Osteoblast (primary cell): ENCODE results near the gene CSTPP1. TPM values are rescaled to one million over a fixed set of nuclear protein-coding genes. Genes with fewer than 3 reads are reported as not detected.

Experiments
- DNase-seq: peaks from one replicate; pipeline ENCODE4 v3.0.0; 2011; ENCODE audit warnings: low spot score, mixed read lengths; ENCODE audit not compliant: insufficient read length; ENCODE audit errors: missing footprints
- H2AFZ ChIP-seq: 2 replicates; pipeline ENCODE4 v1.6.0; 2011; ENCODE audit warnings: mild to moderate bottlenecking, low read length
- H3K27ac ChIP-seq: 2 replicates; pipeline ENCODE4 v1.5.1; 2011; ENCODE audit warnings: mild to moderate bottlenecking, low read depth, low read length, moderate library complexity
- H3K27me3 ChIP-seq: 2 replicates; pipeline ENCODE4 v1.6.0; 2012; ENCODE audit warnings: mild to moderate bottlenecking, control low read depth, inconsistent platforms, low read length, moderate library complexity; ENCODE audit not compliant: insufficient read depth
- H3K36me3 ChIP-seq: 2 replicates; pipeline ENCODE4 v1.5.1; 2011; ENCODE audit warnings: mild to moderate bottlenecking, low read length, control low read depth, moderate library complexity; ENCODE audit not compliant: insufficient read depth
- H3K4me1 ChIP-seq: 2 replicates; pipeline ENCODE4 v1.5.1; 2011; ENCODE audit warnings: mild to moderate bottlenecking, low read length, control low read depth, moderate library complexity; ENCODE audit not compliant: insufficient read depth
- H3K4me2 ChIP-seq: 2 replicates; pipeline ENCODE4 v1.6.0; 2011; ENCODE audit warnings: mild to moderate bottlenecking, low read length; ENCODE audit not compliant: insufficient read depth
- H3K4me3 ChIP-seq: fragments of 200-600 bp; sonication (generic); 3 replicates; pipeline ENCODE4 v1.5.1; 2012; ENCODE audit warnings: mild to moderate bottlenecking, low read length, inconsistent platforms; ENCODE audit not compliant: insufficient read depth
- H3K79me2 ChIP-seq: 2 replicates; pipeline ENCODE4 v1.6.0; 2012; ENCODE audit warnings: mild to moderate bottlenecking, low read length, control low read depth, inconsistent platforms; ENCODE audit not compliant: insufficient read depth
- H3K9me3 ChIP-seq: 2 replicates; pipeline ENCODE4 v1.5.1; 2011; ENCODE audit warnings: low read depth, low read length, control low read depth
- H4K20me1 ChIP-seq: 2 replicates; pipeline ENCODE4 v1.6.0; 2012; ENCODE audit warnings: mild to moderate bottlenecking, low read length, control low read depth; ENCODE audit not compliant: insufficient read depth
- CTCF ChIP-seq: IDR thresholded peaks from 2 replicates; pipeline ENCODE4 v1.5.1; 2011; ENCODE audit warnings: mild to moderate bottlenecking, low read depth, low read length, moderate library complexity; ENCODE audit errors: extremely low read depth
- total RNA-seq: library from RNA; depleted of rRNA; stranded (reverse); fragments of >200 nt; gene quantifications from 2 replicates; pipeline ENCODE4 v1.2.3, GENCODE V29; 2012

CSTPP1 gene
- total RNA-seq, 1 donor: 27.1 TPM

DNA sequence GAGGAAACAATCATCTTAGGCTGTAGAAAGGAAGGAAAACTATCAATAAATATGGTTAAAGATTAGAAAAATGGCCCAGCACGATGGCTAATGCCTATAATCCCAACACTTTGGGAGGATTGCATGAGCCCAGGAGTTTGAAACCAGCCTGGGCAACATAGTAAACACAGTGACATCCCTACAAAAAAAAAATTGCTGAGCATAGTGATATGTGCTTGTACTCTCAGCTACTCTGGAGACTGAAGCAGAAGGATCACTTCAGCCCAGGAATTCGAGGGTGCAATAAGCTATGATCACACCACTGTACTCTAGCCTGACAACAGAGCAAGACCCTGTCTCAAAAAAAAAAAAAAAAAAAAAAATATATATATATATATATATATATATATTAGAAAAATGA is 185.2 kb downstream of the CSTPP1 start:
- H3K79me2 ChIP-seq: no peaks in the 10 kb centered on the region
- H3K27me3 ChIP-seq: no peaks in the 10 kb centered on the region
- no peaks in the 10 kb centered on the region for H3K9me3 ChIP-seq

DNA sequence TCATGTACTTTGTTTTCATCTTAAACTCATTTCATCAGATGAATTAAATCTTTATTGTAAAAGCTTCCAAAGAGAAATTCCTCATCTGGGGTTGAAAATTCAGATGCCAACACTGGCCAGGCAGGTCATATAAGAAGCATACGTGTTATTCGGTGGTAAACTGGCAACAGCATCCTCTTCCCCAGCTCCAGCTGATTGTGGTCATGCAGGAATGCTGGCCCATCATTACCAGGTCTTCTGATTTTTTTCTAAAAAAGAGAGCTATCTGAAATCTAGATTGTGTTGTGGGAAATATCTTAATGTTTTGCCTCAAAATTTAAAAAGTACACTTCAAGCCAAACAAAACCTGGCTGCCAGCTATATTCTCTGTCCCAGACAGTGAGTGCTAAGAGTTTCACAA is 186.5 kb downstream of the CSTPP1 start:
- Histone ChIP-seq H3K27me3 (no peaks in the 10 kb centered on the region), H3K9me3 (no peaks in the 10 kb centered on the region), H3K79me2 (no peaks in the 10 kb centered on the region), H3K4me3 (no peak overlapping the region), H3K4me2 (no peak overlapping the region), H3K36me3 (no peaks in the 10 kb centered on the region), H4K20me1 (peaks cover 6% of the 10 kb centered on the region), H3K4me1 (peaks cover 6% of the 10 kb centered on the region), H2AFZ (no peak overlapping the region), H3K27ac (no peak overlapping the region)
- TF ChIP-seq CTCF: no peak
- no peak for DNase-seq

More for the DNA sequence above, 185.2 kb downstream of the CSTPP1 start:
- Histone ChIP-seq H3K27ac (no peak overlapping the region), H4K20me1 (peaks cover 6% of the 10 kb centered on the region), H2AFZ (no peak overlapping the region), H3K4me3 (no peak overlapping the region), H3K4me1 (peaks cover 6% of the 10 kb centered on the region), H3K36me3 (no peaks in the 10 kb centered on the region), H3K4me2 (no peak overlapping the region)
- DNase-seq: no peak
- TF ChIP-seq CTCF: no peak

GRCh38 chr11:47124675-47125074 is 188.1 kb downstream of the CSTPP1 start:
- no peak for DNase-seq
- H3K4me3 ChIP-seq: no peak overlapping the region

GRCh38 chr11:47125083-47125482 is 188.5 kb downstream of the CSTPP1 start:
- Histone ChIP-seq H2AFZ (peak overlapping the region; percentile 33), H3K36me3 (no peaks in the 10 kb centered on the region)

More at GRCh38 chr11:47124675-47125074, 188.1 kb downstream of the CSTPP1 start:
- no peaks in the 10 kb centered on the region for H3K27me3 ChIP-seq
- H3K36me3 ChIP-seq: no peaks in the 10 kb centered on the region
- H4K20me1 ChIP-seq: peaks cover 6% of the 10 kb centered on the region
- H2AFZ ChIP-seq: no peak overlapping the region
- peak overlapping the region; percentile 26 for H3K4me2 ChIP-seq
- H3K4me1 ChIP-seq: peaks cover 6% of the 10 kb centered on the region
- H3K9me3 ChIP-seq: no peaks in the 10 kb centered on the region
- no peaks in the 10 kb centered on the region for H3K79me2 ChIP-seq
- peak overlapping the region; percentile 2 for H3K27ac ChIP-seq
- no peak for TF ChIP-seq CTCF

More at GRCh38 chr11:47125083-47125482, 188.5 kb downstream of the CSTPP1 start:
- Histone ChIP-seq H4K20me1 (peaks cover 5% of the 10 kb centered on the region), H3K4me2 (peak overlapping the region; percentile 26), H3K79me2 (no peaks in the 10 kb centered on the region), H3K9me3 (no peaks in the 10 kb centered on the region), H3K27me3 (no peaks in the 10 kb centered on the region), H3K27ac (peak overlapping the region; percentile 2), H3K4me3 (no peak overlapping the region), H3K4me1 (peaks cover 6% of the 10 kb centered on the region)
- TF ChIP-seq CTCF: no peak
- no peak for DNase-seq
